Astrocyte (in vitro differentiated cells and primary cell): ENCODE measurements around the gene EYS. TPM values are rescaled to one million over a fixed set of nuclear protein-coding genes. Genes with fewer than 3 reads are reported as not detected.

Source experiments
- DNase-seq: peaks from one replicate; pipeline ENCODE4 v3.0.0-alpha.2; 2010; ENCODE audit warnings: low read depth
- FAIRE-seq: peaks from 2 replicates; lab custom pipeline; 2011; peaks lifted over from hg19 to GRCh38; lab: Jason Lieb, UNC
- H2AFZ ChIP-seq: 2 replicates; pipeline ENCODE4 v1.6.0; 2012; ENCODE audit warnings: low read depth, low read length, inconsistent platforms
- H3K27ac ChIP-seq: 2 replicates; pipeline ENCODE4 v1.5.1; 2011; ENCODE audit warnings: low read depth, low read length, inconsistent platforms
- H3K27me3 ChIP-seq: 2 replicates; pipeline ENCODE4 v1.6.0; 2011; ENCODE audit warnings: low read length, inconsistent platforms; ENCODE audit not compliant: insufficient read depth
- H3K36me3 ChIP-seq: 2 replicates; pipeline ENCODE4 v1.5.1; 2011; ENCODE audit warnings: low read length, inconsistent platforms; ENCODE audit not compliant: insufficient read depth
- H3K4me1 ChIP-seq: 2 replicates; pipeline ENCODE4 v1.5.1; 2011; ENCODE audit warnings: low read length, inconsistent platforms; ENCODE audit not compliant: insufficient read depth
- H3K4me2 ChIP-seq: 2 replicates; pipeline ENCODE4 v1.6.0; 2012; ENCODE audit warnings: low read length, inconsistent platforms
- H3K4me3 ChIP-seq: 2 replicates; pipeline ENCODE4 v1.5.1; 2011; ENCODE audit warnings: low read depth, mild to moderate bottlenecking, low read length, inconsistent platforms; ENCODE audit not compliant: insufficient read depth
- H3K79me2 ChIP-seq: 2 replicates; pipeline ENCODE4 v1.6.0; 2012; ENCODE audit warnings: mild to moderate bottlenecking, low read length, inconsistent platforms; ENCODE audit not compliant: insufficient read depth
- H3K9ac ChIP-seq: 2 replicates; pipeline ENCODE4 v1.6.0; 2012; ENCODE audit warnings: mild to moderate bottlenecking, low read length, inconsistent platforms
- H3K9me3 ChIP-seq: 2 replicates; pipeline ENCODE4 v1.5.1; 2012; ENCODE audit warnings: low read depth, mild to moderate bottlenecking, low read length, inconsistent platforms; ENCODE audit not compliant: insufficient read depth
- H4K20me1 ChIP-seq: 2 replicates; pipeline ENCODE4 v1.6.0; 2012; ENCODE audit warnings: low read length, inconsistent platforms; ENCODE audit not compliant: insufficient read depth
- H3K27ac Mint-ChIP-seq: one replicate; pipeline ENCODE4 v1.8.0; 2021; ENCODE audit warnings: mild to moderate bottlenecking, mixed read lengths; ENCODE audit not compliant: unreplicated experiment
- H3K27me3 Mint-ChIP-seq: one replicate; pipeline ENCODE4 v1.8.0; 2021; ENCODE audit warnings: low read depth, mixed read lengths; ENCODE audit not compliant: unreplicated experiment
- H3K36me3 Mint-ChIP-seq: one replicate; pipeline ENCODE4 v1.8.0; 2021; ENCODE audit warnings: low read depth, mixed read lengths; ENCODE audit not compliant: unreplicated experiment
- H3K4me1 Mint-ChIP-seq: one replicate; pipeline ENCODE4 v1.8.0; 2021; ENCODE audit warnings: low read depth, mixed read lengths; ENCODE audit not compliant: unreplicated experiment
- H3K4me3 Mint-ChIP-seq: one replicate; pipeline ENCODE4 v1.8.0; 2021; ENCODE audit warnings: mild to moderate bottlenecking, moderate library complexity, mixed read lengths; ENCODE audit not compliant: unreplicated experiment
- H3K9me3 Mint-ChIP-seq: one replicate; pipeline ENCODE4 v1.8.0; 2021; ENCODE audit warnings: mild to moderate bottlenecking, mixed read lengths; ENCODE audit not compliant: unreplicated experiment
- CTCF ChIP-seq: IDR thresholded peaks from 2 replicates; pipeline ENCODE4 v1.5.1; 2011; ENCODE audit warnings: low read depth, mild to moderate bottlenecking, inconsistent platforms, low read length, moderate library complexity; ENCODE audit not compliant: insufficient read depth
- EZH2 ChIP-seq: IDR thresholded peaks from 2 replicates; pipeline ENCODE4 v1.6.1; 2012; ENCODE audit warnings: mild to moderate bottlenecking, low read length, inconsistent platforms; ENCODE audit not compliant: insufficient read depth
- total RNA-seq: library from RNA; stranded (reverse); gene quantifications from 2 replicates; pipeline ENCODE4 v1.2.1, GENCODE V29; 2021

Gene EYS
- total RNA-seq, 1 donor from 2014 or later, result 0.16 TPM

GRCh38 chr6:64217721-64218620, 1489.1 kb downstream of the EYS start:
- Histone ChIP-seq H3K9ac (no peak overlapping the region), H3K4me1 (peaks cover 4% of the 10 kb centered on the region), H3K36me3 (no peaks in the 10 kb centered on the region), H3K27ac (no peak overlapping the region), H3K4me3 (no peak overlapping the region), H3K4me2 (no peak overlapping the region), H3K9me3 (no peaks in the 10 kb centered on the region), H2AFZ (peak overlapping the region; percentile 15), H3K79me2 (no peaks in the 10 kb centered on the region), H3K27me3 (no peaks in the 10 kb centered on the region), H4K20me1 (no peaks in the 10 kb centered on the region)
- DNase-seq (no peak), FAIRE-seq (no peak)
- Mint-ChIP-seq H3K27me3 (no peaks in the 10 kb centered on the region), H3K27ac (peak overlapping the region; percentile 96), H3K9me3 (peaks cover 2% of the 10 kb centered on the region), H3K4me1 (peaks cover 17% of the 10 kb centered on the region), H3K36me3 (no peaks in the 10 kb centered on the region), H3K4me3 (no peak overlapping the region)
- TF ChIP-seq EZH2, result no peak
- TF ChIP-seq CTCF, result no peak

GRCh38 chr6:64214373-64214772, 1492.7 kb downstream of the EYS start:
- no peak for FAIRE-seq
- no peak overlapping the region for H3K4me3 ChIP-seq
- no peak overlapping the region for H3K27ac ChIP-seq
- peaks cover 4% of the 10 kb centered on the region for H3K4me1 ChIP-seq
- no peaks in the 10 kb centered on the region for H4K20me1 ChIP-seq
- Mint-ChIP-seq H3K27me3 (no peaks in the 10 kb centered on the region), H3K27ac (no peak overlapping the region), H3K4me1 (peaks cover 17% of the 10 kb centered on the region), H3K9me3 (peaks cover 2% of the 10 kb centered on the region), H3K36me3 (no peaks in the 10 kb centered on the region), H3K4me3 (no peak overlapping the region)
- H3K27me3 ChIP-seq, result no peaks in the 10 kb centered on the region
- H3K9me3 ChIP-seq, result no peaks in the 10 kb centered on the region
- no peak overlapping the region for H3K9ac ChIP-seq
- no peak for TF ChIP-seq EZH2
- TF ChIP-seq CTCF, result no peak
- H2AFZ ChIP-seq, result no peak overlapping the region
- H3K4me2 ChIP-seq, result no peak overlapping the region
- H3K36me3 ChIP-seq, result no peaks in the 10 kb centered on the region
- no peaks in the 10 kb centered on the region for H3K79me2 ChIP-seq
- DNase-seq, result no peak

GRCh38 chr6:64213697-64214096, 1493.3 kb downstream of the EYS start:
- H3K79me2 ChIP-seq, result no peaks in the 10 kb centered on the region
- no peaks in the 10 kb centered on the region for H3K27me3 ChIP-seq
- TF ChIP-seq CTCF, result no peak
- no peak for TF ChIP-seq EZH2
- Mint-ChIP-seq H3K27ac (no peak overlapping the region), H3K4me1 (peaks cover 12% of the 10 kb centered on the region), H3K36me3 (no peaks in the 10 kb centered on the region), H3K4me3 (no peak overlapping the region), H3K27me3 (no peaks in the 10 kb centered on the region), H3K9me3 (no peaks in the 10 kb centered on the region)
- DNase-seq (no peak), FAIRE-seq (peak; percentile 17)
- H3K4me2 ChIP-seq, result no peak overlapping the region
- H3K27ac ChIP-seq, result no peak overlapping the region
- H3K36me3 ChIP-seq, result no peaks in the 10 kb centered on the region
- peaks cover 4% of the 10 kb centered on the region for H3K4me1 ChIP-seq
- no peak overlapping the region for H3K4me3 ChIP-seq
- H3K9ac ChIP-seq, result no peak overlapping the region
- H3K9me3 ChIP-seq, result no peaks in the 10 kb centered on the region
- H4K20me1 ChIP-seq, result no peaks in the 10 kb centered on the region
- H2AFZ ChIP-seq, result no peak overlapping the region
